Liver (tissue), 9 donors: Measurements from ENCODE around the gene KDM4C. TPM values are rescaled to one million over a fixed set of nuclear protein-coding genes. Genes with fewer than 3 reads are reported as not detected.

Experiments
- DNase-seq: peaks from one replicate; pipeline ENCODE4 v3.0.0-alpha.2; 2017; ENCODE audit warnings: low spot score
- H3K27ac ChIP-seq, 2 donors: one replicate each; pipeline ENCODE4 v1.7.0; 2013; ENCODE audit warnings: inconsistent platforms in 2 of 2, low read length in 2 of 2, control low read depth in 1 of 2, low read depth in 1 of 2, mild to moderate bottlenecking in 1 of 2
- H3K27me3 ChIP-seq, 4 donors: one replicate each; pipeline versions ENCODE4 v1.6.1 to v1.7.0; 2013; ENCODE audit warnings: low read length in 3 of 4, inconsistent platforms in 1 of 4, mild to moderate bottlenecking in 1 of 4, moderate library complexity in 1 of 4; ENCODE audit not compliant: control insufficient read depth in 4 of 4, insufficient read depth in 4 of 4
- H3K36me3 ChIP-seq, 4 donors: one replicate each; pipeline versions ENCODE4 v1.6.1 to v1.7.0; 2013; ENCODE audit warnings: low read length in 3 of 4, mild to moderate bottlenecking in 3 of 4, low read depth in 1 of 4, moderate library complexity in 1 of 4; ENCODE audit not compliant: control insufficient read depth in 4 of 4, insufficient read depth in 3 of 4
- H3K4me1 ChIP-seq, 4 donors: one replicate each; pipeline versions ENCODE4 v1.6.1 to v1.7.0; 2013; ENCODE audit warnings: low read length in 3 of 4, mild to moderate bottlenecking in 3 of 4, moderate library complexity in 1 of 4; ENCODE audit not compliant: control insufficient read depth in 4 of 4, insufficient read depth in 4 of 4
- H3K4me3 ChIP-seq, 3 donors: one replicate each; pipeline versions ENCODE4 v1.6.1 to v1.7.0; 2013; ENCODE audit warnings: low read length in 3 of 3, control low read depth in 1 of 3, low read depth in 1 of 3, mild to moderate bottlenecking in 1 of 3
- H3K9ac ChIP-seq, 2 donors: one replicate each; pipeline ENCODE4 v1.7.0; 2013; ENCODE audit warnings: low read length in 2 of 2, mild to moderate bottlenecking in 2 of 2, moderate library complexity in 2 of 2, control low read depth in 1 of 2, low read depth in 1 of 2
- H3K9me3 ChIP-seq, 4 donors: one replicate each; pipeline versions ENCODE4 v1.6.1 to v1.7.0; 2013; ENCODE audit warnings: low read length in 3 of 4; ENCODE audit not compliant: control insufficient read depth in 4 of 4
- CTCF ChIP-seq: fragments of 150-350 bp; IDR thresholded peaks from 2 replicates; pipeline ENCODE4 v1.5.1; 2017; ENCODE audit warnings: improper control_type of control experiment, low read depth, low read length; ENCODE audit not compliant: missing input control
- EGR1 ChIP-seq, 2 donors: IDR thresholded peaks; 2 replicates each; pipeline ENCODE4 v1.6.1; 2016 to 2018; ENCODE audit warnings: antibody characterized with exemption in 2 of 2, low read depth in 2 of 2
- FOXA1 ChIP-seq: IDR thresholded peaks from 2 replicates; pipeline ENCODE4 v1.6.1; 2016; ENCODE audit warnings: antibody characterized with exemption
- FOXA2 ChIP-seq: IDR thresholded peaks from 2 replicates; pipeline ENCODE4 v1.6.1; 2016; ENCODE audit warnings: antibody characterized with exemption
- GABPA ChIP-seq, 2 donors: IDR thresholded peaks in 1 of 2; conservative IDR thresholded peaks in 1 of 2; 2 replicates each; pipeline ENCODE4 v1.6.1; 2016; ENCODE audit warnings: antibody characterized with exemption in 2 of 2, mild to moderate bottlenecking in 1 of 2, moderate library complexity in 1 of 2
- HNF4A ChIP-seq, 2 donors: conservative IDR thresholded peaks; 2 replicates each; pipeline ENCODE4 v1.6.1; 2016; ENCODE audit warnings: antibody characterized with exemption in 2 of 2, mild to moderate bottlenecking in 2 of 2
- JUND ChIP-seq, 2 donors: IDR thresholded peaks; 2 replicates each; pipeline ENCODE4 v1.6.1; 2016; ENCODE audit warnings: antibody characterized with exemption in 2 of 2
- NR2F2 ChIP-seq: IDR thresholded peaks from 2 replicates; pipeline ENCODE4 v1.6.1; 2016; ENCODE audit warnings: antibody characterized with exemption
- RXRA ChIP-seq, 2 donors: IDR thresholded peaks; 2 replicates each; pipeline ENCODE4 v1.6.1; 2017 to 2018; ENCODE audit warnings: antibody characterized with exemption in 2 of 2, mild to moderate bottlenecking in 1 of 2
- SP1 ChIP-seq: IDR thresholded peaks from 2 replicates; pipeline ENCODE4 v1.6.1; 2018; ENCODE audit warnings: antibody characterized with exemption, mild to moderate bottlenecking
- TAF1 ChIP-seq: conservative IDR thresholded peaks from 2 replicates; pipeline ENCODE4 v1.6.1; 2016; ENCODE audit warnings: antibody characterized with exemption, mild to moderate bottlenecking
- YY1 ChIP-seq: IDR thresholded peaks from 2 replicates; pipeline ENCODE4 v1.6.1; 2016; ENCODE audit warnings: antibody characterized with exemption, mild to moderate bottlenecking
- ZBTB33 ChIP-seq: IDR thresholded peaks from 2 replicates; pipeline ENCODE4 v1.6.1; 2016; ENCODE audit warnings: antibody characterized with exemption
- WGBS: extraction: QIAGEN DNeasy Blood & Tissue Kit; methylation state at CpG from one replicate; pipeline ENCODE4 v1.1.7; 2013; 5-methylcytosine and 5-hydroxymethylcytosine counted together
- polyA plus RNA-seq, 2 donors: library from polyadenylated mRNA; stranded (reverse) in 1 of 2; unstranded in 1 of 2; fragments of 200-250 nt in 1 of 2; fragments of >200 nt in 1 of 2; fragmentation: Nextera tagmentation in 1 of 2; extraction: Ambion mirVana in 1 of 2; gene quantifications; one replicate each; pipeline versions ENCODE4 v1.2.1 to v1.2.3, GENCODE V29; 2013 to 2015
- total RNA-seq, 2 donors: library from RNA; depleted of rRNA; stranded (reverse); fragments of >200 nt; gene quantifications; one replicate each; pipeline ENCODE4 v1.2.3, GENCODE V29; 2014
- TF ChIP-seq, protein P1 (sequence below): IDR thresholded peaks from 2 replicates; pipeline ENCODE4 v1.6.1; 2016; ENCODE audit warnings: antibody characterized with exemption
- TF ChIP-seq, protein P2 (sequence below): IDR thresholded peaks from 2 replicates; pipeline ENCODE4 v1.6.1; 2016; ENCODE audit warnings: antibody characterized with exemption
- TF ChIP-seq, protein P3 (sequence below): IDR thresholded peaks from 2 replicates; pipeline ENCODE4 v1.6.1; 2016; ENCODE audit warnings: antibody characterized with exemption, mild to moderate bottlenecking
- donor health status: healthy.
- donor health status: healthy.
- donor health status: healthy.
- donor health status: healthy.
- donor health status: healthy.

Gene KDM4C
- total and polyA plus RNA-seq, 4 donors = 4.3 to 40.2 (median 24.0) TPM

DNA sequence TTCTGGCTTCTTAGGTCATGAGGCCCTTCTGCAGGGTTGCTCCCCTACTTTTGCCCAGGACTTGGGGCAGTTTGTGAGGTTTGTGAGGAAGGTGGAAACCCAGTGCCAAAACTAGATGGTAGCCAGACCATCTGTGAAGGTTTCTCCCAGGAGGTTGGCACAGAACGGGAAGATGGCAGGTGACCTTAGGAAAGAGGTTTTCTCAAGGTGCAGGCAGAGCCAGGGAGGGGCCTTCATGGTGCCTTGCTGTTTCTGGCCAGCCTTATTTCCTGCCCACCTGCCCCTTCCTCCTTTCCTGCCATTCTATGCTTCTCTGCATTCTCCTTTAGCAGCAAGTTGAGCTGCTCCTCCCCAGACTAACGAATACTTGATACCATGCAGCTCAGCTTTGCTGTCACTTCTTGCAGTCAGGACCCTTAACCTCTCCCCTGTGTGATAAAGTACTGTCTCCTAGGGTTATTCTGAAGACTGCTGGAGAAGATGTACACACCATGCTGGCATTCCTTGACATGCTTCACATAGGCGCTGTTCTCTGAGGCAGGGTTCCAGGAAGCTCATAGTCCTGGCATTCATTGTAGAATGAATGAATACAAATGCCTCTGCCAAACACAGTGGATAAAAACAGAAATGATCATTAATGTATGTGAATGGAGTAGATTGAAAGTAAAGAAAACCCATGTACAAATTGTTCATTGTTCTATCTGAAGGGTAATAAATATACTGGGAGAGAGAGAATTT is 154.3 kb downstream of the KDM4C start:
- DNase-seq = no peak
- no peak overlapping the region for H3K9ac ChIP-seq
- H3K4me3 ChIP-seq = no peak overlapping the region
- H3K27ac ChIP-seq = no peak overlapping the region
- WGBS = 94% methylated on average over 3 of the region's 3 CpGs
- TF ChIP-seq, protein P1, sequence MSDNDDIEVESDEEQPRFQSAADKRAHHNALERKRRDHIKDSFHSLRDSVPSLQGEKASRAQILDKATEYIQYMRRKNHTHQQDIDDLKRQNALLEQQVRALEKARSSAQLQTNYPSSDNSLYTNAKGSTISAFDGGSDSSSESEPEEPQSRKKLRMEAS = no peak
- no peak for TF ChIP-seq HNF4A (conservative IDR thresholded peaks at IDR 0.05)
- TF ChIP-seq ZBTB33 = no peak
- TF ChIP-seq JUND (IDR thresholded peaks at IDR 0.05) = no peak
- no peak for TF ChIP-seq TAF1
- no peak for TF ChIP-seq GABPA (IDR thresholded peaks at IDR 0.05 in 1 of 2, conservative IDR thresholded peaks at IDR 0.05 in 1 of 2)
- no peak for TF ChIP-seq FOXA2
- no peaks in the 10 kb centered on the region for H3K36me3 ChIP-seq
- H3K27me3 ChIP-seq = no peaks in the 10 kb centered on the region
- H3K9me3 ChIP-seq = no peaks in the 10 kb centered on the region
- peaks cover 0 to 7% (median 4%) of the 10 kb centered on the region in 4 donors for H3K4me1 ChIP-seq

DNA sequence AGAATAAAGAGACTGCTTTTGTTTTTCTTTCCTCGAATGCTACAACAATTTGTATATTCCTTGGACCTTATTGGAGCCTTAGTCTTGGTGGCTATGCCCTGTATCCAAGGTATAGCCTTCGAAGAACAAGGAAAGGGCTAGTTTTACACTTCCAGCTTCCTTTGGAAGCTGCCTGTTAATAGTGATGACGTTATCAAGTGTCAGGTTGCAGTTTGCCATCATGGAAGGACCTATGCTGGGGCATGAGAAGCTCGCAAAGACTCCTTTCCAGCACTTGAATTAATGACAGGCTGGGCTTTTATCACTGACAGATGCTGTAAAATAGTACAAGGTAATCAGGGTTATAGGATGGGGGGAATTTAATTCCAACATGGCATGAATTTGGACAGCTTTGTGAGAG is 157.9 kb downstream of the KDM4C start:
- H3K27me3 ChIP-seq = no peaks in the 10 kb centered on the region
- 90% methylated on average over 4 of the region's 4 CpGs for WGBS
- no peaks in the 10 kb centered on the region for H3K9me3 ChIP-seq
- peaks cover 0 to under 1% (median 0%) of the 10 kb centered on the region in 4 donors for H3K4me1 ChIP-seq
- no peak for DNase-seq
- H3K9ac ChIP-seq = no peak overlapping the region
- H3K4me3 ChIP-seq = no peak overlapping the region
- no peak for TF ChIP-seq YY1
- TF ChIP-seq EGR1 (IDR thresholded peaks at IDR 0.05; ENCODE audit: low read depth in 2 of 2) = no peak
- TF ChIP-seq ZBTB33 = no peak
- TF ChIP-seq RXRA (IDR thresholded peaks at IDR 0.05) = no peak
- TF ChIP-seq, protein P2, sequence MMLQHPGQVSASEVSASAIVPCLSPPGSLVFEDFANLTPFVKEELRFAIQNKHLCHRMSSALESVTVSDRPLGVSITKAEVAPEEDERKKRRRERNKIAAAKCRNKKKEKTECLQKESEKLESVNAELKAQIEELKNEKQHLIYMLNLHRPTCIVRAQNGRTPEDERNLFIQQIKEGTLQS = no peak
- TF ChIP-seq, protein P1 = no peak
- no peak for TF ChIP-seq NR2F2
- no peak for TF ChIP-seq FOXA1
- no peak for TF ChIP-seq GABPA (IDR thresholded peaks at IDR 0.05 in 1 of 2, conservative IDR thresholded peaks at IDR 0.05 in 1 of 2)
- TF ChIP-seq, protein P3, sequence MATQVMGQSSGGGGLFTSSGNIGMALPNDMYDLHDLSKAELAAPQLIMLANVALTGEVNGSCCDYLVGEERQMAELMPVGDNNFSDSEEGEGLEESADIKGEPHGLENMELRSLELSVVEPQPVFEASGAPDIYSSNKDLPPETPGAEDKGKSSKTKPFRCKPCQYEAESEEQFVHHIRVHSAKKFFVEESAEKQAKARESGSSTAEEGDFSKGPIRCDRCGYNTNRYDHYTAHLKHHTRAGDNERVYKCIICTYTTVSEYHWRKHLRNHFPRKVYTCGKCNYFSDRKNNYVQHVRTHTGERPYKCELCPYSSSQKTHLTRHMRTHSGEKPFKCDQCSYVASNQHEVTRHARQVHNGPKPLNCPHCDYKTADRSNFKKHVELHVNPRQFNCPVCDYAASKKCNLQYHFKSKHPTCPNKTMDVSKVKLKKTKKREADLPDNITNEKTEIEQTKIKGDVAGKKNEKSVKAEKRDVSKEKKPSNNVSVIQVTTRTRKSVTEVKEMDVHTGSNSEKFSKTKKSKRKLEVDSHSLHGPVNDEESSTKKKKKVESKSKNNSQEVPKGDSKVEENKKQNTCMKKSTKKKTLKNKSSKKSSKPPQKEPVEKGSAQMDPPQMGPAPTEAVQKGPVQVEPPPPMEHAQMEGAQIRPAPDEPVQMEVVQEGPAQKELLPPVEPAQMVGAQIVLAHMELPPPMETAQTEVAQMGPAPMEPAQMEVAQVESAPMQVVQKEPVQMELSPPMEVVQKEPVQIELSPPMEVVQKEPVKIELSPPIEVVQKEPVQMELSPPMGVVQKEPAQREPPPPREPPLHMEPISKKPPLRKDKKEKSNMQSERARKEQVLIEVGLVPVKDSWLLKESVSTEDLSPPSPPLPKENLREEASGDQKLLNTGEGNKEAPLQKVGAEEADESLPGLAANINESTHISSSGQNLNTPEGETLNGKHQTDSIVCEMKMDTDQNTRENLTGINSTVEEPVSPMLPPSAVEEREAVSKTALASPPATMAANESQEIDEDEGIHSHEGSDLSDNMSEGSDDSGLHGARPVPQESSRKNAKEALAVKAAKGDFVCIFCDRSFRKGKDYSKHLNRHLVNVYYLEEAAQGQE = no peak
- TF ChIP-seq FOXA2 = no peak
- TF ChIP-seq CTCF = no peak
- TF ChIP-seq SP1 = no peak
- TF ChIP-seq HNF4A (conservative IDR thresholded peaks at IDR 0.05) = no peak
- no peak for TF ChIP-seq TAF1
- H3K27ac ChIP-seq = no peak overlapping the region
- peaks cover 0 to 2% (median 0%) of the 10 kb centered on the region in 4 donors for H3K36me3 ChIP-seq
